ENCODE measurements around the gene GADL1. TPM values are rescaled to one million over a fixed set of nuclear protein-coding genes. Genes with fewer than 3 reads are reported as not detected.

The GADL1 gene
- total and polyA plus RNA-seq, 9 donors = 0.01 to 13.3 (median 0.23) TPM; not detected in 3

DNA sequence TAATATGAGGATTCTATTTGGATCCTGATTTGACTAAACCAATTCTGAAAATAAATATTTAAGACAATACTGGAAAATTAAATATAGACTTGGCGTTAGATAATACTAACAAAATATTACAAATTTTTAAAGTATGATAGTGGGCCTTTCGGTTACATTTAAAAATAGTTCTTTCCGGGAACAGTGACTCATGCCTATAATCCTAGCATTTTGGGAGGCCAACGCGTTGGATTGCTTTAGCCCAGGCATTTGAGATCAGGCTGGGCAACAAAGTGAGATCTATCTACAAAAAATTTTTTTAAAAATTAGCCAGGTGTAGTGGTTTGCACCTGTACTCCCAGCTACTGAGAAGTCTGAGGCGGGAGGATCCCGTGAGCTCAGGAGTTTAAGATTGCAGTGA, 30.3 kb upstream of the GADL1 start:
- intact Hi-C loops (cut with DNase I) = loop anchor here in 1 of 4 donors (10.0 kb wide), 1 partner anchor 850 kb away; no protein-coding TSS in a partner anchor
- H3K4me3 ChIP-seq = no peak overlapping the region
- H3K27me3 ChIP-seq = no peaks in the 10 kb centered on the region
- TF ChIP-seq, protein P1, sequence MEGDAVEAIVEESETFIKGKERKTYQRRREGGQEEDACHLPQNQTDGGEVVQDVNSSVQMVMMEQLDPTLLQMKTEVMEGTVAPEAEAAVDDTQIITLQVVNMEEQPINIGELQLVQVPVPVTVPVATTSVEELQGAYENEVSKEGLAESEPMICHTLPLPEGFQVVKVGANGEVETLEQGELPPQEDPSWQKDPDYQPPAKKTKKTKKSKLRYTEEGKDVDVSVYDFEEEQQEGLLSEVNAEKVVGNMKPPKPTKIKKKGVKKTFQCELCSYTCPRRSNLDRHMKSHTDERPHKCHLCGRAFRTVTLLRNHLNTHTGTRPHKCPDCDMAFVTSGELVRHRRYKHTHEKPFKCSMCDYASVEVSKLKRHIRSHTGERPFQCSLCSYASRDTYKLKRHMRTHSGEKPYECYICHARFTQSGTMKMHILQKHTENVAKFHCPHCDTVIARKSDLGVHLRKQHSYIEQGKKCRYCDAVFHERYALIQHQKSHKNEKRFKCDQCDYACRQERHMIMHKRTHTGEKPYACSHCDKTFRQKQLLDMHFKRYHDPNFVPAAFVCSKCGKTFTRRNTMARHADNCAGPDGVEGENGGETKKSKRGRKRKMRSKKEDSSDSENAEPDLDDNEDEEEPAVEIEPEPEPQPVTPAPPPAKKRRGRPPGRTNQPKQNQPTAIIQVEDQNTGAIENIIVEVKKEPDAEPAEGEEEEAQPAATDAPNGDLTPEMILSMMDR (IDR thresholded peaks at IDR 0.05) = no peak
- TF ChIP-seq EP300 (IDR thresholded peaks at IDR 0.05) (no peak), POLR2A (IDR thresholded peaks at IDR 0.05) (no peak)
- DNase-seq = no peak
- H3K4me1 ChIP-seq (ENCODE audit: insufficient read depth) = no peaks in the 10 kb centered on the region
- 53 to 65% (median 55%) methylated on average over 7 of the region's 7 CpGs for WGBS, 3 donors
- H3K9me3 ChIP-seq = no peaks in the 10 kb centered on the region
- no peaks in the 10 kb centered on the region for H3K36me3 ChIP-seq
- no peak overlapping the region for H3K27ac ChIP-seq

DNA sequence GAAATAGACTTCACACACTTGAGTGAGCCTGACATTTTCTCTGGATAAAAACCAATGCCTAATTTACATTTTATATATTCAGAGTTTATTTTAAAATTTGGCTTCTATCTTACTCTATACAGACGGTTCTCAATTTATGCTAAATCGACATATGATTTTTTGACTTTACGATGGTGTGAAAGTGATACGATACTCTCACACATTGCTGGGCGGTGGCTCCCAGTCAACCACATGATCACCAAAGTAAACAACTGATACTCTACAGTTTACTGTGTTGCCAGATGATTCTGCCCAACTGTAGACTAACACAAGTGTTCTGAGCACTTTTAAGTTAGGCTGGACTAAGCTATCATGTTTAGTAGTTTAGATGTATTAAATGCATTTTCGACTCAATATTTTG, 25.1 kb upstream of the GADL1 start:
- Histone ChIP-seq H3K4me3 (no peak overlapping the region), H3K36me3 (no peaks in the 10 kb centered on the region)

DNA sequence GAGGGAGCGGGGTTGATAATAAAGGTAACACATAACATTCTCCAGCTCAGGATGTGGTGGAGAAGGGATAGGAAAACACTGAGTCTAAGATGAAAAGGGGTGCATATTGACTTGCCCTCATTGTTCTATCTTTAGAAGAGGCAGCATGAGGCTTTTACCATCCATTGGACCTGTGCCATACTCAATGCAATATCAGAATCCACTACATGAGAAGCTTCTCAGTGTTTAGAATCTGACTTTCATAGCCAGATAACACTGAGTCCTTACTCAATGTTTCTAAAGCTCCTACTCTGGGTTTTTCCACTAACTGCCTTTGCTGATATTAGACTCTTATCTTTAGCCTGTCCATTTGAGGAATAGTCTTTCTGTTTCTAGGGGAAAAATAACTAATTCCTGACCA, 24.3 kb upstream of the GADL1 start:
- WGBS, 3 donors = 91 to 100% (median 94%) methylated on average over 1 of the region's 1 CpG
- Histone ChIP-seq H3K4me3 (no peak overlapping the region), H3K4me1 (ENCODE audit: insufficient read depth) (no peaks in the 10 kb centered on the region), H3K36me3 (no peaks in the 10 kb centered on the region), H3K27ac (no peak overlapping the region), H3K27me3 (no peaks in the 10 kb centered on the region), H3K9me3 (no peaks in the 10 kb centered on the region)
- DNase-seq = no peak
- TF ChIP-seq EP300 (IDR thresholded peaks at IDR 0.05) = no peak
- TF ChIP-seq POLR2A (IDR thresholded peaks at IDR 0.05) = no peak
- TF ChIP-seq, protein P1 (IDR thresholded peaks at IDR 0.05) = no peak
- intact Hi-C loops (cut with DNase I) = no loop called here

More for the DNA sequence above, 25.1 kb upstream of the GADL1 start:
- no peak for DNase-seq
- H3K27me3 ChIP-seq = no peaks in the 10 kb centered on the region
- H3K27ac ChIP-seq = no peak overlapping the region
- H3K4me1 ChIP-seq (ENCODE audit: insufficient read depth) = no peaks in the 10 kb centered on the region
- intact Hi-C loops (cut with DNase I) = no loop called here
- WGBS, 3 donors = 93 to 96% (median 93%) methylated on average over 6 of the region's 6 CpGs
- no peaks in the 10 kb centered on the region for H3K9me3 ChIP-seq
- TF ChIP-seq POLR2A (IDR thresholded peaks at IDR 0.05) (no peak), EP300 (IDR thresholded peaks at IDR 0.05) (no peak)
- TF ChIP-seq, protein P1 (IDR thresholded peaks at IDR 0.05) = no peak

DNA sequence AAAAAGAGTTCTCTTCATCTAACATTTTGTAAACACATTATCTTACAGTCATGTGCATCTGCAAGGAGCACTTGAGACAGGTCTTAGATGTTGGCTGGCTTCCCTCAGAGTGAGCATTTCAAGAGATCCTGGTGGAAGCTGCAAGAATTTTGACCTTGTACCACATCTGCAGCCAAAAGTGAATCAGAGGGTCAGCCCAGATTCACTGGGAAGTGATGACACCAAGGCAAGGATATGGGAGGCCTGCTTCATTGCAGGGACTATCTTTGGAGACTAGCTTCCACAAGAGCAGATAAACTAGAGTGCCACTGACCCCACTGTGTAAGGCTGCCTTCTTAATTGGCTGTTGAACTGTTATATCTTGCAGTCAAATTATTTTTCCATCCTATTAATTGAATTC, 21.3 kb upstream of the GADL1 start:
- intact Hi-C loops (cut with DNase I) = no loop called here
- Histone ChIP-seq H3K9me3 (no peaks in the 10 kb centered on the region), H3K27ac (no peak overlapping the region), H3K27me3 (no peaks in the 10 kb centered on the region), H3K4me1 (ENCODE audit: insufficient read depth) (no peaks in the 10 kb centered on the region), H3K36me3 (no peaks in the 10 kb centered on the region), H3K4me3 (no peak overlapping the region)
- no peak for DNase-seq
- TF ChIP-seq, protein P1 (IDR thresholded peaks at IDR 0.05) = no peak

DNA sequence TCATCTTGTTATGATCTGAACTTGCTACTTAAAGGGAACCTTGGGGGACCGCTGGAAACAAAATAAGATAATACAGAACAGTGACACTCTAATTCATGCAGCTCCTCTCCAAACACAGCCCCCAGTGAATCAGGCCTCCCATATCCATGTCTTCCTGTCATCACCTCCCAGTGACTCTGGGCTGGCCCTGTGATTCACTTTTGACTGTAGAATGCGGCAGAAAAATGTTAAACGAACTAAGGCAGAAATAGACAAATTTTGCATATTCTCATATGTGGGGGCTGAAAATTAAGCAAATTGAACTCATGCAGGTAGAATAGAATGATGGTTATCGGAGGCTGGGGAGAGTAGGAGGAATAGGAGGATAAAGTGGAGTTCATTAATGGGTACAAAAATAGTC, 20.2 kb upstream of the GADL1 start:
- intact Hi-C loops (cut with DNase I) = no loop called here
- Histone ChIP-seq H3K36me3 (no peaks in the 10 kb centered on the region), H3K9me3 (no peaks in the 10 kb centered on the region), H3K27ac (no peak overlapping the region), H3K4me3 (no peak overlapping the region), H3K4me1 (ENCODE audit: insufficient read depth) (no peaks in the 10 kb centered on the region), H3K27me3 (no peaks in the 10 kb centered on the region)
- 89 to 92% (median 90%) methylated on average over 4 of the region's 4 CpGs for WGBS, 3 donors
- DNase-seq = no peak
- TF ChIP-seq EP300 (IDR thresholded peaks at IDR 0.05) (no peak), POLR2A (IDR thresholded peaks at IDR 0.05) (no peak)
- TF ChIP-seq, protein P1 (IDR thresholded peaks at IDR 0.05) = no peak
